SK-N-MC (cell line): ENCODE measurements around the gene ST6GALNAC6.

Experiments used
- EZH2 ChIP-seq: fragments of 200-600 bp; sonication (generic); IDR thresholded peaks from one replicate; pipeline ENCODE4 v1.6.1; 2017; ENCODE audit warnings: antibody characterized with exemption
- FOXP2 ChIP-seq: optimal IDR thresholded peaks from 2 replicates; pipeline ENCODE3; 2011; ENCODE audit warnings: mild to moderate bottlenecking, moderate library complexity; ENCODE audit not compliant: insufficient read depth; ENCODE audit errors: extremely low read length, control extremely low read depth
- POLR2AphosphoS5 ChIP-seq: IDR thresholded peaks from 2 replicates; pipeline ENCODE4 v1.6.1; 2012; ENCODE audit warnings: mild to moderate bottlenecking, low read depth, low read length, borderline replicate concordance

GRCh38 chr9:127878652-127879390 is 20.6 kb downstream of the ST6GALNAC6 start:
- TF ChIP-seq EZH2 (no peak), POLR2AphosphoS5 (no peak), FOXP2 (no peak)
